Measurements from ENCODE around the gene PRKAG2. TPM values are rescaled to one million over a fixed set of nuclear protein-coding genes. Genes with fewer than 3 reads are reported as not detected.

PRKAG2 gene
- total RNA-seq, 1 donor from 2014 or later = 17.9 TPM

DNA sequence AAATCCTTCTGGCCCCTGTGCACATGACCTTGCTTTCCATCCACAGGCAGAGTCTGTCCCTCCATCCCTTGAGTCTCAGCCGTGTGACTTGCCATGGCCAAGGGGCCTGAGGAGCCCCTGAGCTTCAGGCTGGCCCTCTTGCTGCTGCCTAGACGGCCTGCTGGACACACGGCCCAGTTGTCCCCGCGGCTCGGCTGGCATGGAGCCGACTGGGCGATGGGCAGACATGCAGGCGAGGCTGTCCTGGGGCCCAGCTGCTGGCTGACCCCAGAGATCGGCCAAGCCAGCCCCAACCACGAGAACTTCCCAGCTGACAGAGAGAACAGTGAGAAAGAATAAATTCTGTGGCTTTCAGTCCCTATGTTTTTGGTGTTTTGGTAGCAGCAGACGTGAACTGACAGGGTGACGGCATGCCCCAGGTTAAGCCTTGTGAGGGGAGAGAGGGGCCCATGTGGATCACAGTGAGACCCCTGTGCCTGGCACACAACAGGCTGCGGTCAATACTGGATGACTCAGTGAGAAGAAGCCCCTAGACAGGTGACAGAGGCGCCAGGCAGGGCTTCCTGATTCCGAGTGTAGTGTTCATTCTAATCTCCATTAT is 11.7 kb downstream of the PRKAG2 start:
- H3K4me3 Mint-ChIP-seq = no peak overlapping the region
- no peak overlapping the region for H3K27ac Mint-ChIP-seq
- no peaks in the 10 kb centered on the region for H3K36me3 Mint-ChIP-seq
- TF ChIP-seq, protein P1, sequence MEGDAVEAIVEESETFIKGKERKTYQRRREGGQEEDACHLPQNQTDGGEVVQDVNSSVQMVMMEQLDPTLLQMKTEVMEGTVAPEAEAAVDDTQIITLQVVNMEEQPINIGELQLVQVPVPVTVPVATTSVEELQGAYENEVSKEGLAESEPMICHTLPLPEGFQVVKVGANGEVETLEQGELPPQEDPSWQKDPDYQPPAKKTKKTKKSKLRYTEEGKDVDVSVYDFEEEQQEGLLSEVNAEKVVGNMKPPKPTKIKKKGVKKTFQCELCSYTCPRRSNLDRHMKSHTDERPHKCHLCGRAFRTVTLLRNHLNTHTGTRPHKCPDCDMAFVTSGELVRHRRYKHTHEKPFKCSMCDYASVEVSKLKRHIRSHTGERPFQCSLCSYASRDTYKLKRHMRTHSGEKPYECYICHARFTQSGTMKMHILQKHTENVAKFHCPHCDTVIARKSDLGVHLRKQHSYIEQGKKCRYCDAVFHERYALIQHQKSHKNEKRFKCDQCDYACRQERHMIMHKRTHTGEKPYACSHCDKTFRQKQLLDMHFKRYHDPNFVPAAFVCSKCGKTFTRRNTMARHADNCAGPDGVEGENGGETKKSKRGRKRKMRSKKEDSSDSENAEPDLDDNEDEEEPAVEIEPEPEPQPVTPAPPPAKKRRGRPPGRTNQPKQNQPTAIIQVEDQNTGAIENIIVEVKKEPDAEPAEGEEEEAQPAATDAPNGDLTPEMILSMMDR (conservative IDR thresholded peaks at IDR 0.05) = no peak
- peaks cover 2% of the 10 kb centered on the region for H3K27me3 Mint-ChIP-seq
- DNase-seq (ENCODE audit: extremely low spot score, unreplicated experiment) = no peak
- peaks cover 12% of the 10 kb centered on the region for H3K4me1 Mint-ChIP-seq (ENCODE audit: unreplicated experiment)
- no peaks in the 10 kb centered on the region for H3K9me3 Mint-ChIP-seq

DNA sequence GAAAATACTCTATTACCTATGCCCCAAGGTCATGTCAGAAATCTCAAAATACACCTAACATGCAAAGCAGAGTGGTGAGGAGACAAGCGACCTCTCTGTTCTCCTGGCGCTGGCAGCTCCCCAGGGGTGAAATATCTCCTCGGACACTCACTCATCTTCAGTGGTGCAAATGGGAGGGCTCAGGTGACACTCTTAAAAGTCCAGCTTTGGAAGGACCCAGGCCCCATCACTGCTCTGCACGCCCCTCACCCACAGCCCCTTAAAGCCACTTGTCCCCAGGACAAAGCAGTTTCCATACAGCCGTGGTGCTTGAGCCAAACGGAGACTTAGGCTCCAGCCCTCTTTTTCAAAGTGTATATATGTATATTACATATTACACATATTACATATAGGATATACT is 12.4 kb downstream of the PRKAG2 start:
- DNase-seq (ENCODE audit: extremely low spot score, unreplicated experiment) = no peak
- TF ChIP-seq, protein P1 (conservative IDR thresholded peaks at IDR 0.05) = no peak
- Mint-ChIP-seq H3K27me3 (no peaks in the 10 kb centered on the region), H3K4me3 (no peak overlapping the region), H3K4me1 (ENCODE audit: unreplicated experiment) (peaks cover 12% of the 10 kb centered on the region), H3K36me3 (no peaks in the 10 kb centered on the region), H3K9me3 (no peaks in the 10 kb centered on the region), H3K27ac (no peak overlapping the region)

GRCh38 chr7:151864081-151864480 is 12.8 kb downstream of the PRKAG2 start:
- Mint-ChIP-seq H3K4me1 (ENCODE audit: unreplicated experiment) (peaks cover 12% of the 10 kb centered on the region), H3K27ac (no peak overlapping the region), H3K4me3 (no peak overlapping the region), H3K27me3 (no peaks in the 10 kb centered on the region), H3K9me3 (no peaks in the 10 kb centered on the region), H3K36me3 (no peaks in the 10 kb centered on the region)
- no peak for DNase-seq (ENCODE audit: extremely low spot score, unreplicated experiment)
- TF ChIP-seq, protein P1 (conservative IDR thresholded peaks at IDR 0.05) = no peak

GRCh38 chr7:151863386-151864079 is 13.4 kb downstream of the PRKAG2 start:
- Mint-ChIP-seq H3K4me3 (no peak overlapping the region), H3K4me1 (ENCODE audit: unreplicated experiment) (peaks cover 8% of the 10 kb centered on the region), H3K27me3 (no peaks in the 10 kb centered on the region), H3K27ac (no peak overlapping the region), H3K36me3 (no peaks in the 10 kb centered on the region), H3K9me3 (no peaks in the 10 kb centered on the region)
- no peak for DNase-seq (ENCODE audit: extremely low spot score, unreplicated experiment)
- TF ChIP-seq, protein P1 (conservative IDR thresholded peaks at IDR 0.05) = no peak

DNA sequence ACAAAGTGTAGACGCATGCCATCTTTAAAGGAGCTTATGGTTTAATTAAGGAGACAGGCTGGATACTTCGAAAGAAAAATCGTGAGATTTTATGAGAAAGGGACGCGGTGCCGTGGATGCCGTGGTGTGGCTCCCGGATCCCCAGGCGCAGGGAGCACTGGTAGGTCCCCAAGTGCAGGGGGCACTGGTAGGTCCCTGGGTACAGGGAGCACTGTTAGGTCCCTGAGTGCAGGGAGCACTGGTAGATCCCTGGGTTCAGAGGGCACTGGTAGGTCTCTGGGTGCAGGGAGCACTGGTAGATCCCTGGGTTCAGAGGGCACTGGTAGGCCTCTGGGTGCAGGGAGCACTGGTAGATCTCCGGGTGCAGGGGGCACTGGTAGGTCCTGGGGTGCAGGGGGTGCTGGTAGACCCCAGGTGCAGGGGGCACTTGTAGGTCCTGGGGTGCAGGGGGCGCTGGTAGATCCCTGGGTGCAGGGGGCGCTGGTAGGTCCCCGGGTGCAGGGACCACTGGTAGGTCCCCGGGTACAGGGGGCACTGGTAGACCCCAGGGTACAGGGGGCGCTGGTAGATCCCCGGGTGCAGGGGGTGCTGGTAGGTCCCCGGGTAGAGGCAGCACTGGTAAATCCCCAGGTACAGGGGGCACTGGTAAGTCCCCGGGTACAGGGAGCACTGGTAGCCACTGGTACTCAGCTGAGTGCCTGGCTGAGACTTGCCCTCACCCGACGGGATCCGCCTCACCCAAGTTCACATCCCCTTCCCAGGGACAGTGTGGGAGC is 14.1 kb downstream of the PRKAG2 start:
- no peaks in the 10 kb centered on the region for H3K9me3 Mint-ChIP-seq
- H3K36me3 Mint-ChIP-seq = no peaks in the 10 kb centered on the region
- peaks cover under 1% of the 10 kb centered on the region for H3K4me1 Mint-ChIP-seq (ENCODE audit: unreplicated experiment)
- no peak overlapping the region for H3K4me3 Mint-ChIP-seq
- no peak for DNase-seq (ENCODE audit: extremely low spot score, unreplicated experiment)
- no peak overlapping the region for H3K27ac Mint-ChIP-seq
- TF ChIP-seq, protein P1 (conservative IDR thresholded peaks at IDR 0.05) = no peak
- H3K27me3 Mint-ChIP-seq = no peaks in the 10 kb centered on the region

All from type B pancreatic cell (in vitro differentiated cells).